Kidney glomerular epithelial cell (primary cell): ENCODE data around the gene BRDT.
A peak's percentile ranks its signal among the peaks of the same experiment; 100 is the strongest.

Source experiments
- DNase-seq: peaks from one replicate; lab custom pipeline; 2025; lab: John Stamatoyannopoulos, UW

BRDT gene

DNA sequence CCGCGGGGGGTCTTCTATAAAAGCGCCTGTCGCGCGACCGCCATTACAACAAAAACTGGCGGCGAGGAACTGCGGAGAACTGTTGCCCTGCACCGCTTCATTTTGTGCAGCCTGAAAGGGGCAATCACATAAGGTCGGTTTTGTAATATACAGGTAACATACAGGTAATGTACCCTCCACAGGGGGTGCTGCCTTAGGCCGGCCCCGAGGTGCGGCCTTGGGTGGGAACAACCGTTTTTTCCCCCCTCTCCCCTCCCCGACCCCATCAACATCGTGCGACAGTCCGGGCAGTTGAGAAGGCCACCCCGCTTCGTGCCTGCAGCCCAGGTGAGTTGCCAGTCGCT is at the start of gene BRDT:
BRDT (plus strand) TSS at position 46 of the 344 bp plus-strand sequence. CDS start 13,354 bp downstream, outside the sequence.
- DNase-seq: no peak

DNA sequence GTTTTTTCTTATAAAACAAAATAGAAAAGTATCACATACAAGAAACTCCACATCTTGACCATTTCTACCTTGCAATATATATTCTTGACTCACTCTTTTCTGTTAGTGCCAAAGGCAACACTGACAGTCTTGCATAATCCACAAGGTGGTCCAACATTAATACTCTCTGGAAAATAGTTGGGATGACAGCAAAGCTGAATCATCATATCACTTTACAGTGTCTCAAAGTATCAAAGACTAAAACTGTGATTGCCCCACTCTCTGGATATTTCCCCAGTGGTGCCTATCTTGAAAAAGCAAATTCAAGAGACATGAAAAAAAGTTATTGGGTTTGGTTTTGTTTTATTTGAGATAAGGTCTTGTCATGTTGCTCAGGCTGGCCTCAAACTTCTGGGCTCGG is 48.6 kb upstream of the BRDT start:
- DNase-seq: peak; percentile 73

DNA sequence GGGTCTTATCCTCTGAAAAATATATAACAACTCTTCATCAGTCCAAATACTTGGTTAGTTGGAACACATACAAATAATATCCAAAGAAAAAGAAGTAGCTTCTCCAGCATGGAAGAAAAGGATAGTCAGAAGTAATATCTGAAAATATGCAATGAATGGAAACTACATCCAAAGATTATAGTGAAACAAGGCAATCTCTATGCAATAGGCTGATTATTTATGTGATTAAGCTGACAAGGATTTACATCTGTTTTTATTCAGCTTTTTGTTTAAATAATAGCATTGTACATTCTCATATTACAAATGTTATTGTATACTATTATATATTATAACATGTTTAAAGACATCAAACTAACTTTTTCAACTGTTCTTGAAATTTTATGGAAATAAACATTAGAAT is 48.0 kb upstream of the BRDT start:
- DNase-seq: no peak

DNA sequence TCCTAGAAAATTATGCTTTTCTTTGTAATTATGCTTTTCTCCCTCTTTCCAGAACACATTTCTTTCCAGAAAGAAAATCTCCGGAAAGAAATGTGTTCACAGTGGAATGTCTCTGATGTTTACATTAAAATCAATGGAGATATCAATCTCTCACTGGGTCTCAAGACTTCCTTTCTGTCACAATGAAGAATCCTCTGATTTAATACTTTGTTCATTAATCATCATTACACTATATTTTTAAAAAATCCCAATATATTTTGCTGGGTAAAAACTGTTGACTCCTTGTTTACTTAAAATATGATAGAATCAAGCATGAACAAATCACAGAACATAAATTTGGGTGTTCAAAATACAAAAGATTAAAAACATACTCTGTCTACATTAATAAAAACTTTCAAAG is 36.9 kb upstream of the BRDT start:
- DNase-seq: no peak

DNA sequence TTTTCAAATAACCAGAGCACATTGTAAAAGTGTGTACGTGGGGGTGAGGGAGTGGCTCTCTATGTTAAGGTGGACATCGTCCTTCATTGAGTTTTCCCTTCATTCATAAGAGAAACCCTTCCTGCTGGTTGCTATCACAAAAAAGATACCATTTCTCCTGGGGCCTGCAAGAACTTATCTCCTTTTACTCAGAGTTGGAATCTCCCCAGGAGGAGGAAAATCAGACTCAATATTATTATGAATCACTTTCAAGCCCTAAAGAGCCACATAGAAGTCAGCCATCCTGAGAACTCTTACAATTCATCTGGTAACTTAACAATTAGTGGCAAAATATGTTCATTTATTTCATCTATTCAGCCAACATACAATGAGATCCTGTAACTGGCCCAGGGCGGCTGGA is 36.2 kb upstream of the BRDT start:
- DNase-seq: no peak

DNA sequence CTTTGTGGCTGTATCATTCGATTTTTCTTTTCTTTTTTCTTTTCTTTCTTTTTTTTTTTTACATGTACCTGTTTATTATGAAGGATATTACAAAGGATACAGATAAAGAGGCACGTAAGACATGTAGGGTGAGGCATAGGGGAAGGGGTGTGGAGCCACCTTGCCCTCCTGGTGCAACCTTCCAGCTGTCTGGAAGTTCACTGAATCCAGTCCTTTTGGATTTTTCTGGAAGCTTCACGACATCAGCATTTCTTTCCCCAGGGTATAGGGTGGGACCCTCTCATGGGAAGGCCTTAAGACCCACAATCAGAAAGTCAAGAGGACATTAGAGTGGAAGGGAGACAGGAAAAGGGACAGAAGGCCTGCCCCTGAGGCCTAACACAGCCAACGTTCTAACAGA is 33.2 kb upstream of the BRDT start:
- DNase-seq: no peak

DNA sequence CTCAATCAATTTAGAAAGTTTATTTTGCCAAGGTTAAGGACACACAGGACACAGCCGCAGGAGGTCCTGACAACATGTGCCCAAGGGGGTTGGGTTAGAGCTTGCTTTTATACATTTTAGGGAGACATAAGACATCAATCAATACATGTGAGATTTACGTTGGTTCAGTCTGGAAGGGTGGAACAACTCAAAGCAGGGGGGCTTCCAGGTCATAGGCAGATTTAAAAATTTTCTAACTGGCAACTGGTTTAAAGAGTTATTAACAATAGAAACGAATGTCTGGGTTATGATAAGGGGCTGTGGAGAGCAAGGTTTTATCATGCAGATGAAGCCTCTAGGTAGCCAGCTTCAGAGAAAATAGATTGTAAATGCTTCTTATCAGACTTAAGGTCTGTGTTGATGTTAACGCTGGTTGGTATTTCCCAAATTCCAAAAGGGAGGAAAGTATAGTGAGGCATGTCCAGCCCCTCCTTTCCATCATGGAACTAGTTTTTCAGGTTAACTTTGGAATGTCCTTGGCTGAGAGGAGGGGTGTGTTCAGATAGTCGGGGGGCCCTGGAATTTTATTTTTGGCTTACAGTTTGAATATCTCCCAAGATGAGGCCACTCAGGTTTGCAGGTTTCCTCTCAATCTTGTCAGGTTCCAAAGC is 32.3 kb upstream of the BRDT start:
- no peak for DNase-seq

DNA sequence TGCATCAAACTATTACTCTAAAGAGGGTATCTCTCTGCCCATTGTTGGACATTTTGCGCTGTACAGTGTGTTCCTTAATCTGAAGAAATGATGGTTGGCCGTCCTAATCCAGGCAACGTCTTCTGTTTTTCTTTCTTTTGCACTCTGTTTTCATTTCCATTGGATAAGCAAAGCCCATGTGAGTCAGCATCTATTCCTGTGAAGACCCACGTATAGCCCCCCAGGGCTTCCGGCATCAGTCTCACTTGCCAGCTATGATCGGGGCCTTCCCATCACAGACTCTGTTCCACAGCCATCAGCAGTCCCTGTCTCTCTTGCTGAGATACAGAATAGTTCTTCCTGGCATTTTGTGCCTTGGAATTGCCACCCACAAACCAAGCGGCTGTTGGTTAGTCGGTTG is 29.2 kb upstream of the BRDT start:
- DNase-seq: no peak

DNA sequence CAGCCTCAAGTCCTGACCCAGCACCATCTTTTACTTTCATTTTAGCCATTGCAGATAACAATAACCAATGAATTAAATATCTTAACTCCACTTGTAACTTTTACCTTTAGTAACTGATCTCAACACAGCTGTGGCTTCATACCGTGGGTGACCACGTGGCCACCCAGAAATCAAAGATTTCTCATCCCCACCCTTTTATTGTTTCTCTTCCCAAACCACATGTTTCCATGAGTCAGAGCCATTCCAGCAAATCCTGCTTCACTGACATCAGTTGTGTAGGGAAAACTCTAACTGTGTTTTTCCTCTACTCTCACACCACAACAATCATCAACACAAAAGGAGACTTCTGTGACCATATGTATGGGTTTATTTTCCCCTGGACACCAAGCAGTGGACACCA is 25.1 kb upstream of the BRDT start:
- DNase-seq: peak; percentile 23

DNA sequence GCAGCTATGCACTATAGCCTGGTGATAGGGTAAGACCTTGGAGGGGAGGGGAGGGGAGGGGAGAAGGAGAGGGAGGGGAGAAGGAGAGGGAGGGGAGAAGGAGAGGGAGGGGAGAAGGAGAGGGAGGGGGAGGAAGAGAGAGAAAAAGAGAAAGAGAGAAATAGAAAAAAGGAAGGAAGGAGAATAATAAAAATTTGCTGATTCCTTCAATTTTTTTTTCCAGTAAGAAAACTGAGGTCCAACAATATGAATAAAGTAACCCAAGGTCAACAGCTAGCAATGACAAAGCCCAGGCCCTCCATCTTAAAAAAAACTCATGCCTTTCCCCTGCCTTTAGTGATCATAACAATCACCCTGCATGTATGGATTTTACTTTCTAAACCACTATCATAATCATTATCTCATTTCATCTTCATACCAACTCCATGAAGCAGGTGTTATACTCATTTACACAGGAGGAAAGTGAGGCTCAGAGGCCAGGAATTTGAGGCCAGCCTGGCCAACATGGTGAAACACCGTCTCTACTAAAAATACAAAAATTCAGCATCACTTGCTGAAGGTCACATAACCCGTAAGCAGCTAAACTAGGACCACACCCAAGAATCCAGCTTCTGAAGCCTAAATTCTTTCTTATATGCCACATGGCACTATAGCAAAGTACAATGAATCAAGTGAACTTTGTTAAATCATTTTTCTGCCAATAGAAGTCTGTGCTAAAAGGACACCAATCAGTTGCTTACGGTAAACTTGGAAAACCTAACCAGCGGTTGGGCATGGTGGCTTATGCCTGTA is 23.4 kb upstream of the BRDT start:
- no peak for DNase-seq

DNA sequence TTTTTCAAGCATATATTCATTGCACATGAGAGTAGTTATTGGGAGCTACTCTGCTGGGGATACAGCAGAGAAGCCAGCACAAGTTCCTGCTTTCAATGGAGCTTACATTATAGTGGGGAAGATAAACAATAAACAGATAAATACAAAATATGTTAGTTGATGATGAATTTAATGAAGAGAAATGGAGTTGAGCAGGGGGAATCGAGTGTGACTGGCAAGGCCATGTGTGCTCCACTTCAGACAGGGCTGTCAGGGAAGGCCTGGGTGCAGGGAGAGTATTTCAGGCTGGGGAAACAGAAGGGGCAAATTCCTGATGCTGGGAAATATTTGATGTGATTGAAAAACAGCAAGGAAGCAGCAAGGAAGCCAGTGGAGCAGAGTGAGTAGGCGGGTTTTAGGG is 21.2 kb upstream of the BRDT start:
- no peak for DNase-seq

DNA sequence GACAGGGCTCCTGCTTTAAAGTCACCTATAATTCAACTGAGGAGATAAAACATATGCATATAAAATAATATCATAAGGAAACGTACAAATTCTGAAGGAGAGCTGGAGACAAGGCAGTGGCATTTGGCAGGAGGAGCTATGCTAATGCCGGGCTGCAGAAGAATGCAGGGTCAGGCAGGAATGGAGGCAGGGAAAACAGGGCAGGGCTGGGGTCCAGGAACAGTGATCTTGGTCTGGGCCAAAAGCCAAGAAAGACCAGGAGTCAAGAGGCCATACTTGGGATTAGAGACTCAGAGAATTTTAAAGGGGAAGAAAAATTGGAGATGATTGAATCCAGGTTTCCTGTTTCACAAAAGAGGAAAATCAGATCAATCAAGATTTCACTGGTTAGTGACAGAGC is 20.0 kb upstream of the BRDT start:
- no peak for DNase-seq

DNA sequence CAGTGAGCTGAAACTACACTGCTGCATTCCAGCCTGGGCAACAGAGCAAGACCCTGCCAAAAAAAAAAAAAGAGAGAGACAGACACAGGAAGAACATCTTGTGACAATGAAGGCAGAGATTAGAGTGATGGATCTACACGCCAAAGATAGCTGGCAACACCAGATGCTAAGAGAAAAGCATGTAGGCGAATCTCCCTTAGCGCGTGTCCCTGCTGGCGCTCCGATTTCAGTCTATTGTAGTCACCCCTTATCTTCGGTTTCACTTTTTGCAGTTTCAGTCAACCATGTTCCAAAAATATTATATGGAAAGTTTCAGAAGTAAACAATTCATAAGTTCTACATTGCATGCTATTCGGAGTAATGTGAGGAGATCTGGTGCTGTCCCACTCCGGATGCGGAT is 11.6 kb upstream of the BRDT start:
- no peak for DNase-seq

DNA sequence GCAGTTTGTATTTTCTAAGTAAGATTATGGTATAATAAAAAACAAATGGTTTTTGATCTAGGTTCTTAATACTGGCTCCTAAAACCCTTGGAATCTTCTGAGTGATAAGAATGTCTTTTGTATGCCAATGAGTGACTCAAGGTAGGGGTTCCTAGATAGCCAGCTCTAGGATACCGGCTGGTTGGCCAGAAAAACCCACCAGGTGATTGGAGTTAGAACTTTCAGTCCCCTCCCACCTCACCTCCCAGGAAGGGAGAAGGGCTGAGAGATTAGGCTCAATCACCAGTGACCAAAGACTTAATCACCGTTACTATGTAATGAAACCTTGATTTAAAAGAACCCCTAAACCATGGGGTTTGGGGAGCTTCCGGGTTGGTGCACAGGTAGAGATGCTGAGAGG is 8.7 kb upstream of the BRDT start:
- no peak for DNase-seq

DNA sequence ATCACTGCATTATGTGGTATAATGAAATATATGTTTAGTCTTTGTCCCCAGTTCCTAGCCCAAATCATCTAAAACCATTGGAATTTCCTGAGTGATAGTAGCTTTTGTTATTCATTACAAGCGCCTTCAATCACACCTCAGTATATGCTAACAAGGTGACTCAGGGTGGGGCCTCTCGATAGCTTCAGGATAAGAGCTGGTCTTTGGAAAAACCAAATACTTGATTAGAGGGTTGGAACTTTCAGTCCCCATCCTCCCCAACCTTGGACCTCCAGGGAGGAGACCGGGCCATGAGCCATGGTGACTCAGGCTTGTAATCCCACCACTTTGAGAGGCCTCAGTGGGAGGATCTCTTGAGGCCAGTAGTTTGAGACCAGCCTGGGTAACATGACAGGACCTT is 5.1 kb upstream of the BRDT start:
- no peak for DNase-seq

DNA sequence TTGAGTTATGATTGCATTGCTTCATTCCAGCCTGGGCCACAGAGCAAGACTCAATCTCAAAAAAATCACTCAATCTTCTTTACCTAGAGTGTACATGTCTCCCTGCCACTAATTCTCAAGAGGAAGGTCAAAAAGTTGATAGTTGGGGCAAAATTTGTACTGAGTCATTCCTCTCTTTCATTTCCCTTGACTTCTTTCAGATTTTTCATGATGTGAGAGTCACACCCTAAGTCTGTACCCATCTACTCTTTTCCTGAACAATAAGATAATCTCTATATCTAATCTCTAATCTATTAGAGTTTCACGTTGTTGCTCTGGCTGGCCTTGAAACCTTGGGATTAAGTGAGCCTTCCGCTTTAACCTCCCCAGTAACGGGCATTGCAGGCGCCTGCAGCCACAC is 1.1 kb upstream of the BRDT start:
- no peak for DNase-seq

DNA sequence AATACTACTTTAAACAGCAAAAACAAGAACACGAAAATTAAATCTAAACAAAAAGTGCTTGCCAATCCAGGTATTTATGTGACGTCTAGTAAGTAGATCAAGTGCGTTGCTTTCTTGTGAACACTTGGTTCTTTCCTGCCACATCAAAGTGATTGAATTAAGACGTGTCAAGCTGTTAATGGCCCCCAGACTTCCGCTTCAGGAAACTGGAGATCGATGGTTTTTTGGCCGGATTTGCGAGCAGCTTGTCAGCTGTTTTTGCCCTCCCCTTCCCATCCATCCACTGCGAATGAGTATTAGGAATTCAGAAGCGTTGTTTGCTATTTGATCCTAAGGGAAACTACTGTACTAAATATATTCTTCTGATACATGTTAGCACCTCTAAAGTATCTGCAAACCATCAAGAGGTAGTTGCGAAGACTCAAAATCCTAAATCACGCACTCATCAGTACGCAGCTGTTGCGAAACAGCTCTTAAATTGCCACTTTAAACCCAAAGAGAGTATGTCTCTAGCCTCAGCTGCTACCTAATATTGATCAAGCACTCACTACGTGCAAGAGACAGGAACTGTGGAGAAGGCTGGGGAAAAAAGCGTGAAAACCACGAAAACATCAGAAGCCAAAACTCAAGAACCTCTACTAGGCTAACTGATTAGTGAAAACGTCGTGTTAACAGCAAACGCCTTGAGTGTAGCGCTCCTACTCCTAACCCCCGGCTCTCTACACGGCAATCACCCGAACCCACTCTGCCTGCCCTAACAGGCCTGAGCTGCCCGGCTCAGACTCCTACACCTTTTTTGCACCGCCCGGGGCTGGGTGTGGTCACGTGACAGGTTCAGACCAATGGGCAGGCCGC is 473 bp upstream of the BRDT start:
- no peak for DNase-seq

DNA sequence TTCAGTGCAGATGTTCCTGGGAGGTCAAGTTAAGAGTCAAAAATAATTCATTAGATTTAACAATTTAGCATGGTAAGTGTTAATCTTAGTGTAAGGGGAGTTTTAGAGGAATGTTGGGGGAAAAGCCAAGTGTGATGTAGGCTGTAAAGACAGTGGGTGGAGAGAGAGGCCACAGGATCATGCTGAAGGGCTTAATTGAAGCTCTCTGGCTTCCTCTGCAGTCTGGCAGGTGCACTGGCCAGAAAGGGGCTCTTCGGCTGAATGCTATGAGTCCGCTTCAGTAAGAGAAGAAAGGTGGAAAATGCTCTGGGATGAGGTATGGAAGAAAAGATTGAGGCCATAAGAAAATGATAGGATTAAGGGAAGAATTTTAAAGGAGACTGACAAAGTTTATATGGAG is 3.0 kb downstream of the BRDT start:
- DNase-seq: no peak

DNA sequence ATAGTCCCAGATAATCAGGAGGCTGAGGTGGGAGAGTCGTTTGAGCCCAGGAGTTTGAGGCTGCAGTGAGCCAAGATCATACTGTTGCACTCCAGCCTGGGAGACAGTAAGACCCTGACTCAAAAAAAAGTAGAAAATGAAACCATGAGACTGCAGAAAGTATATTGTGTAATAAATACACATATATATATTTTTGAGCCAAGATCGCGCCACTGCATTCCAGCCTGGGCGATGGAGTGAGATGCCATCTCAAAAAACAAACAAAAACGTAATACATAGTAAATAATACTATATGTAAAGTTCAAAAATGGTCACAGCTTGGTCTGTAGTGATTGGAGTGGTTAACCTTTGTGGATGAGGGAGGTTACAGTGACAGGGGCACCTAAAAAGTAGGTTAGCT is 9.7 kb downstream of the BRDT start:
- DNase-seq: no peak

DNA sequence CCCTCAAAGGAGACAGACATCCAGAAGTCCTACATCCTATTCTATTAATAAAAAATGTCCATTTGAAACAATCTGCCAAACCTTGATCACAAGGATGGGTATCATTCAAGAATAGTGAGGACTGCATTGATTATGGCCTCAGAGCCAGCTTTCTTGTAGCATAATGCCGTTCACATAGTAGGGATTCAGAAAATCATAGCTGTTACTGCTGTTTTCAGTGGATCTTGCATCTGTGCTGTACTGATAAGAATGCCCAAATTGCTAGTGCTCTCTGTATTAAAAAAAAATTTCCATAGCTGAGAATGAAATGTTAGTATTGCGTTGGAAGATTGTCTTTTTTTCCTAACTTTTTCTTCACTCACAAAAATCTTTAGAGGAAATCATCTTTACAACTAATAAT is 19.1 kb downstream of the BRDT start:
- DNase-seq: no peak

DNA sequence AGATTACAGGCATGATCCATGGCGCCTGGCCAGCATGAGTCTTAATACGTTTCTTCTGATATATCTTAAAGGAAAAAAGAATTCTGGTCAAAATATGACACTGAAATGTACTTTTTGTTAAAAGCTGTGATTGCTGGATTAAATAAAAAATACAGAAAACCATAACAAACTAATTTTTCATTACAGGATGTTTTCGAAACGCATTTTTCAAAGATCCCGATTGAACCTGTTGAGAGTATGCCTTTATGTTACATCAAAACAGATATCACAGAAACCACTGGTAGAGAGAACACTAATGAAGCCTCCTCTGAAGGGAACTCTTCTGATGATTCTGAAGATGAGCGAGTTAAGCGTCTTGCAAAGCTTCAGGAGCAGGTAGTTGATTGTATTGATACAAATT is 30.2 kb downstream of the BRDT start:
- DNase-seq: no peak

DNA sequence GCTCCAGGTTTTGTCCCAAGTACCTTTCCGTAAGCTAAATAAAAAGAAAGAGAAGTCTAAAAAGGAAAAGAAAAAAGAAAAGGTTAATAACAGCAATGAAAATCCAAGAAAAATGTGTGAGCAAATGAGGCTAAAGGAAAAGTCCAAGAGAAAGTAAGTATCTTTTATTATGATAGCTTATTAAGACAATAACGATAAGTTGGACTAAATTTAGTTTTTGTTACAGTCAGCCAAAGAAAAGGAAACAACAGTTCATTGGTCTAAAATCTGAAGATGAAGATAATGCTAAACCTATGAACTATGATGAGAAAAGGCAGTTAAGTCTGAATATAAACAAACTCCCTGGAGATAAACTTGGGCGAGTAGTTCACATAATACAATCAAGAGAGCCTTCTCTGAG is 31.5 kb downstream of the BRDT start:
- no peak for DNase-seq

DNA sequence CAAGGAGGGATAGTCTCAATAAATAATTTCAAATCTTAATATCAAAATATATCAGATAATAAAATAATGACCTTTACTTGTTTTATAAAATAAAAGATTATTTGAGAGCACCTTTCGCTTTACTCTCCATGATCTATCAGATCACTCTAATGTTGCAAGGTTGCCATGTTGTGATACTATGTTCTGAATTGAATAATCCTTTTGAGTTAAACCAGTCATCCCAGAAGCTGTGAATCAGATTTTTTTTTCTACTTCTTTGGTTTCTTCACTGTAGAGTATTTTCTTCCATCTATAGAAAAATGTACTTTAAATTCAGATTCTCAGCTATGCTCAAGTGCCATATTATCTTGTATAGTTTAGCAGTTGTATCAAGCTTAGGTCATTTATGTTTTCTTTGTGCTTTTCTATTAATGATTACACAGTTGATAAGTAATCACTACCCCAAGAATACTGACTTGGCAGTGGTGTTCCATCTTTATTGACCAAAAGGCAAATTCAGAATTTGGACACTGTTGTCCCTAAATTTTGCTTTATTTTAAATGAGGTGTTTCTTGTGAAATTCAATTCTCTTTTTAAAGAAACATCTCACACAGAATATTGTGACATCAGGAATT is 32.9 kb downstream of the BRDT start:
- no peak for DNase-seq
